Measurements from ENCODE around the gene POLN.

- no peak for TF ChIP-seq STAT1 (IDR thresholded peaks at IDR 0.05; ENCODE audit: unreplicated experiment)
- TF ChIP-seq EZH2 (IDR thresholded peaks at IDR 0.05; ENCODE audit: low read depth, unreplicated experiment), result no peak
- no peak for TF ChIP-seq CTCF (conservative IDR thresholded peaks at IDR 0.05; ENCODE audit: low read depth in 2 of 2)
- no peak for TF ChIP-seq JUNB (IDR thresholded peaks at IDR 0.05; ENCODE audit: unreplicated experiment)
- TF ChIP-seq EZH2phosphoT487 (IDR thresholded peaks at IDR 0.05; ENCODE audit: unreplicated experiment), result no peak
- TF ChIP-seq POLR2AphosphoS5 (IDR thresholded peaks at IDR 0.05; ENCODE audit: low read depth), result no peak
- no peak for TF ChIP-seq CREB1 (CRISPR knock-in tag; IDR thresholded peaks at IDR 0.05; ENCODE audit: low read depth)
- TF ChIP-seq REST (IDR thresholded peaks at IDR 0.05; ENCODE audit: unreplicated experiment), result no peak
- no peak for TF ChIP-seq ZNF114 (CRISPR knock-in tag; IDR thresholded peaks at IDR 0.05)
- no peak for TF ChIP-seq ZNF462 (CRISPR knock-in tag; IDR thresholded peaks at IDR 0.05)
- TF ChIP-seq ZNF331 (CRISPR knock-in tag; IDR thresholded peaks at IDR 0.05; ENCODE audit: low read depth), result no peak
These were observed 116.9 kb downstream of the POLN start for GRCh38 chr4:2125023-2125422.
